ENCODE measurements around the gene HS3ST5. TPM values are rescaled to one million over a fixed set of nuclear protein-coding genes. Genes with fewer than 3 reads are reported as not detected.

HS3ST5 gene
- total RNA-seq, 3 donors from 2014 or later (not counting 1 experiment from before 2014, with no cell fraction given), result not detected

DNA sequence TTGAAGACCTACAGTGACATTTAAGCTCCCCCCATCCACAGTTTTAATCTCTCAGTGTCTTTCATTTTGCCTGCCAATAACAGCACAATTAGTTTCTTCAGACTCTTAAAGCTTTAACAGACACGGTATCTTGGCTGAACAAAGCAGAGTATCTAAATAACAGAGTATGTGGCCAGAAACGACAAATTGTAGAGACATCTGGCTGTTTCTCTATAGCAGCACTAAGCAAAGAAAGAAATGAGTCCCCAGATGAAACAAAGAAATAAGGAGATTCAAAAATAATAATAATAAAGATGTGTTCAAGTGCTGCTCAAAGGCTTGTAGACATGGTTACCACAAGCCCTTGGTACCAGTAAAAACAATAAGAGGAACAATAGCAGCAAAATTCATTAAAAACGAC, 274.1 kb downstream of the HS3ST5 start:
- no peaks in the 10 kb centered on the region for H3K27me3 ChIP-seq (ENCODE audit: control insufficient read depth, insufficient read depth, low read length)
- no peak overlapping the region for H3K4me3 ChIP-seq (ENCODE audit: low read length)
- no peaks in the 10 kb centered on the region for H3K9me3 ChIP-seq (ENCODE audit: control insufficient read depth, insufficient read depth, low read length)
- intact Hi-C loops (cut with micrococcal nuclease), result no loop called here
- DNase-seq (no peak), ATAC-seq (no peak)
- TF ChIP-seq, protein P1, sequence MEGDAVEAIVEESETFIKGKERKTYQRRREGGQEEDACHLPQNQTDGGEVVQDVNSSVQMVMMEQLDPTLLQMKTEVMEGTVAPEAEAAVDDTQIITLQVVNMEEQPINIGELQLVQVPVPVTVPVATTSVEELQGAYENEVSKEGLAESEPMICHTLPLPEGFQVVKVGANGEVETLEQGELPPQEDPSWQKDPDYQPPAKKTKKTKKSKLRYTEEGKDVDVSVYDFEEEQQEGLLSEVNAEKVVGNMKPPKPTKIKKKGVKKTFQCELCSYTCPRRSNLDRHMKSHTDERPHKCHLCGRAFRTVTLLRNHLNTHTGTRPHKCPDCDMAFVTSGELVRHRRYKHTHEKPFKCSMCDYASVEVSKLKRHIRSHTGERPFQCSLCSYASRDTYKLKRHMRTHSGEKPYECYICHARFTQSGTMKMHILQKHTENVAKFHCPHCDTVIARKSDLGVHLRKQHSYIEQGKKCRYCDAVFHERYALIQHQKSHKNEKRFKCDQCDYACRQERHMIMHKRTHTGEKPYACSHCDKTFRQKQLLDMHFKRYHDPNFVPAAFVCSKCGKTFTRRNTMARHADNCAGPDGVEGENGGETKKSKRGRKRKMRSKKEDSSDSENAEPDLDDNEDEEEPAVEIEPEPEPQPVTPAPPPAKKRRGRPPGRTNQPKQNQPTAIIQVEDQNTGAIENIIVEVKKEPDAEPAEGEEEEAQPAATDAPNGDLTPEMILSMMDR (IDR thresholded peaks at IDR 0.05), result no peak
- no peaks in the 10 kb centered on the region for H3K4me1 ChIP-seq (ENCODE audit: control insufficient read depth, insufficient read depth, low read length)
- H3K27ac ChIP-seq (ENCODE audit: low read length), result no peak overlapping the region
- 84% methylated on average over 3 of the region's 3 CpGs for WGBS (ENCODE audit: insufficient coverage)
- Mint-ChIP-seq H3K36me3 (no peaks in the 10 kb centered on the region), H3K27ac (no peak overlapping the region), H3K27me3 (ENCODE audit: low read depth in 2 of 2) (no peaks in the 10 kb centered on the region), H3K4me1 (no peaks in the 10 kb centered on the region), H3K9me3 (peaks cover 0 to 5% of the 10 kb centered on the region in 2 donors), H3K4me3 (no peak overlapping the region)
- H3K36me3 ChIP-seq (ENCODE audit: control insufficient read depth, insufficient read depth, low read length), result no peaks in the 10 kb centered on the region

DNA sequence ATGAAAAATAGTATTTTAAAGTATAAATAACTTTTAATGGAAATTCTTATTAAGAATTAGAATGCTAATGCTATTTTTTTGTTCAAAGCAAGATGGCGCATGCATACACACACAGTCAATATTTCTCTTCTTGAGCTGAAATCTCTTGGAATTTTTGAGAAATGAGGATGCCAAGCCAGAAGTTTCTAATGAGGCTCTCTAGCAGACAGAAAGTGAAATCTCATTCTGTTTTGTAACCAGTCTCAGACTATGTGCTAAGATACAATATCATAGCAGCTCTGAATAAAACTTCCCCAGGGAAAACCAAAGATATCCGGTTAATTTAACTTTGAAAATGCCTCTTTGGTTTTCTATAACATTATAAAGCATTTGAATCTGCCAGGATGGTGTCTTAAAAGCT, 274.7 kb downstream of the HS3ST5 start:
- no peaks in the 10 kb centered on the region for H3K36me3 ChIP-seq (ENCODE audit: control insufficient read depth, insufficient read depth, low read length)
- H3K9me3 ChIP-seq (ENCODE audit: control insufficient read depth, insufficient read depth, low read length), result no peaks in the 10 kb centered on the region
- no peaks in the 10 kb centered on the region for H3K4me1 Mint-ChIP-seq
- H3K27ac ChIP-seq (ENCODE audit: low read length), result no peak overlapping the region
- WGBS (ENCODE audit: insufficient coverage), result 91% methylated on average over 1 of the region's 2 CpGs
- H3K27ac Mint-ChIP-seq, result no peak overlapping the region
- no peaks in the 10 kb centered on the region for H3K27me3 Mint-ChIP-seq (ENCODE audit: low read depth in 2 of 2)
- DNase-seq, result no peak
- TF ChIP-seq, protein P1 (IDR thresholded peaks at IDR 0.05), result no peak
- H3K27me3 ChIP-seq (ENCODE audit: control insufficient read depth, insufficient read depth, low read length), result no peaks in the 10 kb centered on the region
- no peaks in the 10 kb centered on the region for H3K36me3 Mint-ChIP-seq
- no peak overlapping the region for H3K4me3 Mint-ChIP-seq
- ATAC-seq, result no peak
- H3K4me3 ChIP-seq (ENCODE audit: low read length), result no peak overlapping the region
- peaks cover 0 to 5% of the 10 kb centered on the region in 2 donors for H3K9me3 Mint-ChIP-seq
- no peaks in the 10 kb centered on the region for H3K4me1 ChIP-seq (ENCODE audit: control insufficient read depth, insufficient read depth, low read length)
- intact Hi-C loops (cut with micrococcal nuclease), result no loop called here

DNA sequence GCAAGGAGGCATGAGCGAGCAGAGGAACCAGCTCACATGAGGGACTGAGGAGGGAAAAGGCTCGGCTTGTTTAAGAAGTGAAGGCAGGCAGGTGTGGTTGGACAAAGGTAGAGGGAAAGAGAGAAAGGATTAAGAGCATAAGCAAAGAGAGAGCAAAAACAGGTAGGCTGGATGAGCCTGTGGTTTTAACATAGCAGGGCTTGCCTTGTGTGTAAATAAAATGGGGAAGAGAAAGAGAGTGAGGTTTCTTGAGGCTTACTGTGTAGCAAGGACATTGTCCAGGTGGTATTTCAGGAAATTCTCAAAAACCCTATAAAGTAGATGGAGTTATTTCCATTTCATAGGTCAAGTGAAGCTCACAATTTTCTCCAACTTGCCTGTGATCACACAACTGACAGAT, 278.0 kb downstream of the HS3ST5 start:
- H3K27ac ChIP-seq (ENCODE audit: low read length), result no peak overlapping the region
- Mint-ChIP-seq H3K9me3 (peaks cover 0 to 3% of the 10 kb centered on the region in 2 donors), H3K4me3 (no peak overlapping the region), H3K36me3 (no peaks in the 10 kb centered on the region), H3K4me1 (no peaks in the 10 kb centered on the region), H3K27ac (no peak overlapping the region), H3K27me3 (ENCODE audit: low read depth in 2 of 2) (no peaks in the 10 kb centered on the region)
- H3K27me3 ChIP-seq (ENCODE audit: control insufficient read depth, insufficient read depth, low read length), result no peaks in the 10 kb centered on the region
- no peak overlapping the region for H3K4me3 ChIP-seq (ENCODE audit: low read length)
- DNase-seq, result no peak
- WGBS (ENCODE audit: insufficient coverage), result 82% methylated on average over 2 of the region's 2 CpGs
- intact Hi-C loops (cut with micrococcal nuclease), result no loop called here
- H3K36me3 ChIP-seq (ENCODE audit: control insufficient read depth, insufficient read depth, low read length), result no peaks in the 10 kb centered on the region
- no peak for ATAC-seq
- no peaks in the 10 kb centered on the region for H3K9me3 ChIP-seq (ENCODE audit: control insufficient read depth, insufficient read depth, low read length)
- TF ChIP-seq, protein P1 (IDR thresholded peaks at IDR 0.05), result no peak
- no peaks in the 10 kb centered on the region for H3K4me1 ChIP-seq (ENCODE audit: control insufficient read depth, insufficient read depth, low read length)

DNA sequence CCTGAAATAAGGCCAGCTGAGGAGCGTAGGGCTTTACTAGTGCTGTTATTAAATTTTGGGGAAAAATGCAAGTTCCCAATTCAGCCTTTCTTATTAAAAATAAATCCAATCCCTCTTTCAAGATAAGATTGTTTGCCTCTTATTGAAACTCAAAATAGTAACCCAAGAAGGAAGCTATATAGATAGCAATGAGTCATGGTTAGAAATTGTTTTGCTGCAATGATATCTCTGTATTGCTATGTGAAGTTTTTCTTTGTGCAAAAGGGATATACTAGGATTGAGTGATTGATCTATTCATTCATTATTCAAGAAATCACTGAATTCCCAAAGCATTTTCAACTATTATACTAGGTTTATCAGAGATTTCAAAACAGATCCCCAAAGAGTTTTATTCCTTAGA, 278.9 kb downstream of the HS3ST5 start:
- TF ChIP-seq, protein P1 (IDR thresholded peaks at IDR 0.05), result no peak
- H3K4me3 ChIP-seq (ENCODE audit: low read length), result no peak overlapping the region
- no peaks in the 10 kb centered on the region for H3K27me3 ChIP-seq (ENCODE audit: control insufficient read depth, insufficient read depth, low read length)
- Mint-ChIP-seq H3K4me1 (no peaks in the 10 kb centered on the region), H3K36me3 (no peaks in the 10 kb centered on the region), H3K9me3 (peaks cover 0 to 3% of the 10 kb centered on the region in 2 donors), H3K27ac (no peak overlapping the region), H3K4me3 (no peak overlapping the region), H3K27me3 (ENCODE audit: low read depth in 2 of 2) (no peaks in the 10 kb centered on the region)
- ATAC-seq (no peak), DNase-seq (no peak)
- intact Hi-C loops (cut with micrococcal nuclease), result no loop called here
- H3K27ac ChIP-seq (ENCODE audit: low read length), result no peak overlapping the region
- WGBS (ENCODE audit: insufficient coverage), result no CpG with 5 or more reads among the region's 1 CpG
- H3K36me3 ChIP-seq (ENCODE audit: control insufficient read depth, insufficient read depth, low read length), result no peaks in the 10 kb centered on the region
- H3K4me1 ChIP-seq (ENCODE audit: control insufficient read depth, insufficient read depth, low read length), result no peaks in the 10 kb centered on the region
- no peaks in the 10 kb centered on the region for H3K9me3 ChIP-seq (ENCODE audit: control insufficient read depth, insufficient read depth, low read length)
